HCT116 (cell line): ENCODE results near the gene PRC1. TPM values are rescaled to one million over a fixed set of nuclear protein-coding genes. Genes with fewer than 3 reads are reported as not detected.

Experiments used
- ATAC-seq: fragments of 200-7000 bp; cut with Tn5 transposase; 2 replicates; pipeline ENCODE4 v1.9.1; 2020; ENCODE audit warnings: mild to moderate bottlenecking, moderate library complexity
- BruUV-seq: library from RNA; stranded (reverse); fragments of 400-500 nt; replicated peaks from 2 replicates; lab custom pipeline; 2021; lab: Mats Ljungman, UMichigan
- CTCF ChIA-PET: fragments of 300-600 bp; sonication (Branson Sonifier 250); formaldehyde crosslinking; loops from one replicate; lab custom pipeline; 2021; ENCODE audit warnings: antibody characterized with exemption; lab: Charles Lee
- POLR2A ChIA-PET: fragments of 300-600, 350-600 bp; sonication (Branson Sonifier 250); formaldehyde crosslinking; loops from one replicate; lab custom pipeline; 2021; ENCODE audit warnings: antibody characterized with exemption; lab: Charles Lee
- RAD21 ChIA-PET, 2 experiments: fragments of 300-600 bp; sonication (Branson Sonifier 250); formaldehyde crosslinking; loops; one replicate each; lab custom pipeline; 2023; ENCODE audit warnings: low total read pairs in 2 of 2; ENCODE audit not compliant: uncharacterized antibody in 2 of 2, unreplicated experiment in 2 of 2, low non-redundant PET in 1 of 2; lab: Charles Lee
- DNase-seq: peaks from one replicate; pipeline ENCODE4 v3.0.0-alpha.2; 2010; ENCODE audit warnings: low read depth, low spot score
- H2AFZ ChIP-seq: fragments of 200-600 bp; shearing (Covaris generic), sonication (generic); 2 replicates; pipeline ENCODE4 v1.6.1; 2017; ENCODE audit warnings: low read depth, mixed run types, mixed read lengths, antibody characterized with exemption, low read length; ENCODE audit not compliant: poor library complexity, severe bottlenecking
- H3K27ac ChIP-seq: 2 replicates; pipeline ENCODE4 v1.5.1; 2012; ENCODE audit warnings: low read depth, low read length
- H3K27me3 ChIP-seq: fragments of 200-600 bp; sonication (generic); 2 replicates; pipeline ENCODE4 v1.6.1; 2016; ENCODE audit warnings: mixed run types, low read length, mixed read lengths; ENCODE audit not compliant: insufficient read depth
- H3K36me3 ChIP-seq, 2 experiments: fragments of 200-500 bp in 1 of 2; fragments of 200-600 bp in 1 of 2; sonication (Bioruptor generic) in 1 of 2; sonication (generic) in 1 of 2; 2 replicates each; pipeline versions ENCODE4 v1.5.1 to v1.6.1; 2014 to 2016; ENCODE audit warnings: low read length in 2 of 2, inconsistent platforms in 1 of 2, mixed read lengths in 1 of 2, mixed run types in 1 of 2; ENCODE audit not compliant: insufficient read depth in 2 of 2, control insufficient read depth in 1 of 2
- H3K4me1 ChIP-seq, 2 experiments: fragments of 200-600 bp in 1 of 2; sonication (generic) in 1 of 2; 2 replicates each; pipeline versions ENCODE4 v1.5.1 to v1.6.1; 2012 to 2017; ENCODE audit warnings: low read length in 2 of 2, inconsistent platforms in 1 of 2, mild to moderate bottlenecking in 1 of 2, mixed read lengths in 1 of 2, mixed run types in 1 of 2, moderate library complexity in 1 of 2; ENCODE audit not compliant: insufficient read depth in 2 of 2, control insufficient read depth in 1 of 2
- H3K4me2 ChIP-seq: fragments of 200-600 bp; sonication (generic); 2 replicates; pipeline ENCODE4 v1.6.1; 2017; ENCODE audit warnings: mixed run types, low read length, mixed read lengths
- H3K4me3 ChIP-seq, 2 experiments: fragments of 200-600 bp in 1 of 2; sonication (generic) in 1 of 2; replicated peaks in 1 of 2; 2 replicates each; pipeline ENCODE4 v1.5.1; 2011 to 2016; ENCODE audit warnings: low read length in 2 of 2, control low read depth in 1 of 2, low read depth in 1 of 2, mild to moderate bottlenecking in 1 of 2, mixed read lengths in 1 of 2, mixed run types in 1 of 2
- H3K79me2 ChIP-seq: fragments of 200-600 bp; sonication (generic); 2 replicates; pipeline ENCODE4 v1.6.1; 2017; ENCODE audit warnings: mild to moderate bottlenecking, mixed run types, low read length, moderate library complexity, mixed read lengths; ENCODE audit not compliant: insufficient read depth
- H3K9ac ChIP-seq: fragments of 200-600 bp; sonication (generic); 2 replicates; pipeline ENCODE4 v1.6.1; 2016; ENCODE audit warnings: low read length, mixed read lengths
- H3K9me2 ChIP-seq: fragments of 200-600 bp; sonication (generic), shearing (Covaris generic); 2 replicates; pipeline ENCODE4 v1.6.1; 2017; ENCODE audit warnings: mixed run types, mild to moderate bottlenecking, moderate library complexity; ENCODE audit not compliant: insufficient read depth
- H3K9me3 ChIP-seq, 2 experiments: fragments of 200-500 bp in 1 of 2; fragments of 200-600 bp in 1 of 2; sonication (Bioruptor generic) in 1 of 2; sonication (generic) in 1 of 2; 2 replicates each; pipeline ENCODE4 v1.6.1; 2014 to 2017; ENCODE audit warnings: low read length in 2 of 2, mixed read lengths in 2 of 2, inconsistent platforms in 1 of 2, low read depth in 1 of 2, mild to moderate bottlenecking in 1 of 2, mixed run types in 1 of 2, moderate library complexity in 1 of 2; ENCODE audit not compliant: control insufficient read depth in 1 of 2, insufficient read depth in 1 of 2
- H4K20me1 ChIP-seq: fragments of 200-600 bp; sonication (generic), shearing (Covaris generic); 2 replicates; pipeline ENCODE4 v1.6.1; 2017; ENCODE audit warnings: mixed run types, mild to moderate bottlenecking, moderate library complexity; ENCODE audit not compliant: insufficient read depth
- CBX3 ChIP-seq: IDR thresholded peaks from 2 replicates; pipeline ENCODE4 v1.6.1; 2012; ENCODE audit warnings: low read depth
- FOSL1 ChIP-seq: IDR thresholded peaks from 2 replicates; pipeline ENCODE4 v1.6.1; 2012; ENCODE audit warnings: low read depth
- JUND ChIP-seq: IDR thresholded peaks from 2 replicates; pipeline ENCODE4 v1.6.1; 2012
- POLR2A ChIP-seq: IDR thresholded peaks from 2 replicates; pipeline ENCODE4 v1.7.0; 2011; ENCODE audit warnings: borderline replicate concordance; ENCODE audit not compliant: insufficient read depth, insufficient read length; ENCODE audit errors: extremely low read depth
- RAD21 ChIP-seq: IDR thresholded peaks from 2 replicates; pipeline ENCODE4 v1.6.1; 2012; ENCODE audit warnings: low read depth, mild to moderate bottlenecking
- SP1 ChIP-seq: IDR thresholded peaks from 2 replicates; pipeline ENCODE4 v1.6.1; 2012; ENCODE audit warnings: low read depth
- SRF ChIP-seq: IDR thresholded peaks from 2 replicates; pipeline ENCODE4 v1.6.1; 2012; ENCODE audit warnings: low read depth
- TCF7L2 ChIP-seq: IDR thresholded peaks from 2 replicates; pipeline ENCODE4 v1.7.0; 2011; ENCODE audit warnings: borderline replicate concordance, inconsistent platforms; ENCODE audit not compliant: insufficient read depth, insufficient read length; ENCODE audit errors: extremely low read depth
- ZFX ChIP-seq: fragments of 450-650 bp; IDR thresholded peaks from 2 replicates; pipeline ENCODE4 v1.6.1; 2017
- intact Hi-C: fragments of 100-400 bp; cut with micrococcal nuclease; formaldehyde crosslinking; loops from 2 replicates; pipeline ENCODE4 v1.10.0; 2022
- total RNA-seq: library from RNA; stranded (reverse); gene quantifications from one replicate; pipeline ENCODE4 v1.2.1, GENCODE V29; 2021; ENCODE audit not compliant: unreplicated experiment
- TF ChIP-seq, protein P1 (sequence below): IDR thresholded peaks from 2 replicates; pipeline ENCODE4 v1.6.1; 2011; ENCODE audit warnings: mild to moderate bottlenecking, low read length, moderate library complexity; ENCODE audit not compliant: insufficient replicate concordance; ENCODE audit errors: extremely low read depth

The PRC1 gene
- total RNA-seq, 1 experiment from 2014 or later: 186 TPM

- ChIA-PET RAD21 (no interaction called here), POLR2A (no interaction called here), CTCF (no interaction called here)
- H2AFZ ChIP-seq: no peak overlapping the region
- H3K27me3 ChIP-seq: no peaks in the 10 kb centered on the region
- H3K4me3 ChIP-seq: no peak overlapping the region
- no peaks in the 10 kb centered on the region for H3K9me3 ChIP-seq
- H3K4me2 ChIP-seq: no peak overlapping the region
- TF ChIP-seq JUND (no peak), CBX3 (no peak), RAD21 (no peak), POLR2A (no peak), SRF (no peak), FOSL1 (no peak), ZFX (no peak)
- no TSS peak for BruUV-seq
- H4K20me1 ChIP-seq: no peaks in the 10 kb centered on the region
- H3K9me2 ChIP-seq: no peaks in the 10 kb centered on the region
- intact Hi-C loops: no loop called here
- H3K4me1 ChIP-seq: peaks cover 7 to 15% of the 10 kb centered on the region in 2 experiments
- no peak overlapping the region for H3K27ac ChIP-seq
- H3K36me3 ChIP-seq: peaks cover 0 to 14% of the 10 kb centered on the region in 2 experiments; a peak in 1 of 4 replicates
- DNase-seq (no peak), ATAC-seq (no peak)
- peaks cover 100% of the 10 kb centered on the region for H3K79me2 ChIP-seq
- H3K9ac ChIP-seq: no peak overlapping the region
Observed at GRCh38 chr15:90989040-90989768, 5.1 kb downstream of the PRC1 start.

GRCh38 chr15:90988296-90988695 lies 6.0 kb downstream of the PRC1 start:
- H2AFZ ChIP-seq: no peak overlapping the region
- no peak overlapping the region for H3K27ac ChIP-seq
- H3K9ac ChIP-seq: no peak overlapping the region
- ChIA-PET POLR2A (no interaction called here), CTCF (no interaction called here), RAD21 (no interaction called here)
- intact Hi-C loops: no loop called here
- H3K4me1 ChIP-seq: peaks cover 7 to 14% of the 10 kb centered on the region in 2 experiments
- no TSS peak for BruUV-seq
- TF ChIP-seq SP1: no peak
- no peak for TF ChIP-seq TCF7L2
- TF ChIP-seq, protein P1, sequence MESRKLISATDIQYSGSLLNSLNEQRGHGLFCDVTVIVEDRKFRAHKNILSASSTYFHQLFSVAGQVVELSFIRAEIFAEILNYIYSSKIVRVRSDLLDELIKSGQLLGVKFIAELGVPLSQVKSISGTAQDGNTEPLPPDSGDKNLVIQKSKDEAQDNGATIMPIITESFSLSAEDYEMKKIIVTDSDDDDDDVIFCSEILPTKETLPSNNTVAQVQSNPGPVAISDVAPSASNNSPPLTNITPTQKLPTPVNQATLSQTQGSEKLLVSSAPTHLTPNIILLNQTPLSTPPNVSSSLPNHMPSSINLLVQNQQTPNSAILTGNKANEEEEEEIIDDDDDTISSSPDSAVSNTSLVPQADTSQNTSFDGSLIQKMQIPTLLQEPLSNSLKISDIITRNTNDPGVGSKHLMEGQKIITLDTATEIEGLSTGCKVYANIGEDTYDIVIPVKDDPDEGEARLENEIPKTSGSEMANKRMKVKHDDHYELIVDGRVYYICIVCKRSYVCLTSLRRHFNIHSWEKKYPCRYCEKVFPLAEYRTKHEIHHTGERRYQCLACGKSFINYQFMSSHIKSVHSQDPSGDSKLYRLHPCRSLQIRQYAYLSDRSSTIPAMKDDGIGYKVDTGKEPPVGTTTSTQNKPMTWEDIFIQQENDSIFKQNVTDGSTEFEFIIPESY: no peak
- no peak for TF ChIP-seq JUND
- H3K4me3 ChIP-seq: no peak overlapping the region
- no peak for DNase-seq
- no peaks in the 10 kb centered on the region for H4K20me1 ChIP-seq
- H3K79me2 ChIP-seq: peaks cover 100% of the 10 kb centered on the region
- H3K4me2 ChIP-seq: no peak overlapping the region
- no peak for ATAC-seq
- H3K9me3 ChIP-seq: no peaks in the 10 kb centered on the region
- H3K36me3 ChIP-seq: peaks cover 5 to 21% of the 10 kb centered on the region in 2 experiments; a peak in 3 of 4 replicates
- no peaks in the 10 kb centered on the region for H3K9me2 ChIP-seq
- H3K27me3 ChIP-seq: no peaks in the 10 kb centered on the region
